ENCODE data around the gene ORC2.

The ORC2 gene

GRCh38 chr2:200863782-200864175 is 99.7 kb downstream of the ORC2 start:
- Histone ChIP-seq H3K4me2 (ENCODE audit: insufficient read depth, low read length) (peak overlapping the region; percentile 72), H3K27ac (ENCODE audit: low read length) (peak overlapping the region; percentile 99), H3K4me3 (ENCODE audit: low read depth in 1 of 2, low read length in 2 of 2) (peak overlapping the region; percentile 97 to 98), H2AFZ (ENCODE audit: low read depth, low read length) (peak overlapping the region; percentile 96), H4K20me1 (ENCODE audit: insufficient read depth, low read length) (peaks cover 37% of the 10 kb centered on the region), H3K9me3 (ENCODE audit: insufficient read depth, low read length, severe bottlenecking) (no peaks in the 10 kb centered on the region), H3K4me1 (ENCODE audit: insufficient read depth, low read length) (peaks cover 45% of the 10 kb centered on the region), H3K9ac (ENCODE audit: low read depth, low read length) (peak overlapping the region; percentile 99), H3K79me2 (ENCODE audit: insufficient read depth, low read length) (peaks cover 57% of the 10 kb centered on the region), H3K27me3 (ENCODE audit: insufficient read depth, low read length, poor library complexity) (no peaks in the 10 kb centered on the region), H3K36me3 (ENCODE audit: insufficient read depth, low read length) (peaks cover 55% of the 10 kb centered on the region)
- TF ChIP-seq EZH2 (IDR thresholded peaks at IDR 0.05; ENCODE audit: borderline replicate concordance, low read depth, low read length, severe bottlenecking) (no peak), CTCF (IDR thresholded peaks at IDR 0.05; ENCODE audit: borderline replicate concordance, extremely low read depth, low read length, poor library complexity, severe bottlenecking) (no peak)
- ATAC-seq (ENCODE audit: insufficient read depth, low read depth), result peak; percentile 34
- peak; percentile 39 for DNase-seq

- Histone ChIP-seq H3K4me2 (ENCODE audit: insufficient read depth, low read length) (peak overlapping the region; percentile 72), H3K4me3 (ENCODE audit: low read depth in 1 of 2, low read length in 2 of 2) (peak overlapping the region; percentile 97 to 98), H3K36me3 (ENCODE audit: insufficient read depth, low read length) (peaks cover 68% of the 10 kb centered on the region), H3K4me1 (ENCODE audit: insufficient read depth, low read length) (peaks cover 45% of the 10 kb centered on the region), H3K79me2 (ENCODE audit: insufficient read depth, low read length) (peaks cover 70% of the 10 kb centered on the region), H3K9me3 (ENCODE audit: insufficient read depth, low read length, severe bottlenecking) (no peaks in the 10 kb centered on the region), H4K20me1 (ENCODE audit: insufficient read depth, low read length) (peaks cover 48% of the 10 kb centered on the region), H2AFZ (ENCODE audit: low read depth, low read length) (no peak overlapping the region), H3K27me3 (ENCODE audit: insufficient read depth, low read length, poor library complexity) (no peaks in the 10 kb centered on the region), H3K9ac (ENCODE audit: low read depth, low read length) (peak overlapping the region; percentile 99), H3K27ac (ENCODE audit: low read length) (peak overlapping the region; percentile 99)
- 0 out of 3 replicates have a peak, but pooled peaks have one; percentile 15 for ATAC-seq (ENCODE audit: insufficient read depth, low read depth)
- DNase-seq, result peak; percentile 42
- TF ChIP-seq CTCF (IDR thresholded peaks at IDR 0.05; ENCODE audit: borderline replicate concordance, extremely low read depth, low read length, poor library complexity, severe bottlenecking), result no peak
- TF ChIP-seq EZH2 (IDR thresholded peaks at IDR 0.05; ENCODE audit: borderline replicate concordance, low read depth, low read length, severe bottlenecking), result no peak
Observed at GRCh38 chr2:200862532-200863000, 100.9 kb downstream of the ORC2 start.

- TF ChIP-seq EZH2 (IDR thresholded peaks at IDR 0.05; ENCODE audit: borderline replicate concordance, low read depth, low read length, severe bottlenecking) (no peak), CTCF (IDR thresholded peaks at IDR 0.05; ENCODE audit: borderline replicate concordance, extremely low read depth, low read length, poor library complexity, severe bottlenecking) (no peak)
- Histone ChIP-seq H3K9me3 (ENCODE audit: insufficient read depth, low read length, severe bottlenecking) (no peaks in the 10 kb centered on the region), H4K20me1 (ENCODE audit: insufficient read depth, low read length) (peaks cover 54% of the 10 kb centered on the region), H3K4me1 (ENCODE audit: insufficient read depth, low read length) (peaks cover 45% of the 10 kb centered on the region), H3K27ac (ENCODE audit: low read length) (peak overlapping the region; percentile 25; the same call in 1 of the 2 replicates), H3K27me3 (ENCODE audit: insufficient read depth, low read length, poor library complexity) (no peaks in the 10 kb centered on the region), H3K9ac (ENCODE audit: low read depth, low read length) (peak overlapping the region; percentile 99), H3K36me3 (ENCODE audit: insufficient read depth, low read length) (peaks cover 76% of the 10 kb centered on the region), H2AFZ (ENCODE audit: low read depth, low read length) (no peak overlapping the region), H3K79me2 (ENCODE audit: insufficient read depth, low read length) (peaks cover 78% of the 10 kb centered on the region), H3K4me3 (ENCODE audit: low read depth in 1 of 2, low read length in 2 of 2) (peak overlapping the region; percentile 13 to 97; a peak in 3 of 4 replicates), H3K4me2 (ENCODE audit: insufficient read depth, low read length) (peak overlapping the region; percentile 72)
- no peak for ATAC-seq (ENCODE audit: insufficient read depth, low read depth)
- DNase-seq, result no peak
Observed at GRCh38 chr2:200861617-200862155, 101.8 kb downstream of the ORC2 start.

All from DND-41 (cell line).